ENCODE data around the gene FRMD7.
A peak's percentile ranks its signal among the peaks of the same experiment; 100 is the strongest.
"Not testable (repeated sequence)": the region's sequence is repeated elsewhere in the genome, so short reads cannot be mapped to it uniquely, and the experiment has no call there.

FRMD7 gene

GRCh38 chrX:132115792-132116191 is 12.0 kb downstream of the FRMD7 start:
- no peak for DNase-seq (ENCODE audit: low spot score in 2 of 2)

GRCh38 chrX:132114607-132115006 is 13.2 kb downstream of the FRMD7 start:
- Mint-ChIP-seq H3K36me3 (no peaks in the 10 kb centered on the region), H3K4me1 (no peaks in the 10 kb centered on the region), H3K9me3 (no peaks in the 10 kb centered on the region), H3K27ac (no peak overlapping the region), H3K4me3 (no peak overlapping the region)
- ATAC-seq (no peak), DNase-seq (ENCODE audit: low spot score in 2 of 2) (no peak)

More at GRCh38 chrX:132115792-132116191, 12.0 kb downstream of the FRMD7 start:
- H3K36me3 Mint-ChIP-seq, result no peaks in the 10 kb centered on the region
- H3K4me1 Mint-ChIP-seq, result no peaks in the 10 kb centered on the region
- H3K27ac Mint-ChIP-seq, result no peak overlapping the region
- ATAC-seq, result no peak
- no peaks in the 10 kb centered on the region for H3K9me3 Mint-ChIP-seq
- H3K4me3 Mint-ChIP-seq, result no peak overlapping the region

- Mint-ChIP-seq H3K9me3 (no peaks in the 10 kb centered on the region), H3K4me1 (no peaks in the 10 kb centered on the region), H3K27ac (no peak overlapping the region), H3K36me3 (no peaks in the 10 kb centered on the region), H3K4me3 (no peak overlapping the region)
- DNase-seq (ENCODE audit: low spot score in 2 of 2), result no peak
- no peak for ATAC-seq
Observed at GRCh38 chrX:132107291-132107690, 20.5 kb downstream of the FRMD7 start.

- Mint-ChIP-seq H3K4me1 (no peaks in the 10 kb centered on the region), H3K36me3 (no peaks in the 10 kb centered on the region), H3K4me3 (no peak overlapping the region), H3K9me3 (no peaks in the 10 kb centered on the region), H3K27ac (no peak overlapping the region)
- ATAC-seq (no peak), DNase-seq (ENCODE audit: low spot score in 2 of 2) (no peak)
Observed at GRCh38 chrX:132101799-132102198, 26.0 kb downstream of the FRMD7 start.

- DNase-seq (ENCODE audit: low spot score in 2 of 2), result no peak
- no peaks in the 10 kb centered on the region for H3K4me1 Mint-ChIP-seq
- H3K9me3 Mint-ChIP-seq, result no peaks in the 10 kb centered on the region
- no peak overlapping the region for H3K27ac Mint-ChIP-seq
- no peak for ATAC-seq
- H3K4me3 Mint-ChIP-seq, result no peak overlapping the region
- no peaks in the 10 kb centered on the region for H3K36me3 Mint-ChIP-seq
Observed at GRCh38 chrX:132101206-132101605, 26.6 kb downstream of the FRMD7 start.

GRCh38 chrX:132098704-132099103 is 29.1 kb downstream of the FRMD7 start:
- H3K27ac Mint-ChIP-seq, H3K9me3 Mint-ChIP-seq, ATAC-seq: not testable (repeated sequence)

GRCh38 chrX:132094164-132094563 is 33.7 kb downstream of the FRMD7 start:
- Mint-ChIP-seq H3K27ac (no peak overlapping the region), H3K9me3 (no peaks in the 10 kb centered on the region), H3K4me1 (no peaks in the 10 kb centered on the region), H3K4me3 (no peak overlapping the region), H3K36me3 (no peaks in the 10 kb centered on the region)
- no peak for ATAC-seq
- no peak for DNase-seq (ENCODE audit: low spot score in 2 of 2)

More at GRCh38 chrX:132098704-132099103, 29.1 kb downstream of the FRMD7 start:
- H3K4me3 Mint-ChIP-seq; DNase-seq (ENCODE audit: low spot score in 2 of 2); H3K4me1 Mint-ChIP-seq; H3K36me3 Mint-ChIP-seq: not testable (repeated sequence)

GRCh38 chrX:132093239-132093860 is 34.5 kb downstream of the FRMD7 start:
- H3K36me3 Mint-ChIP-seq, result no peaks in the 10 kb centered on the region

GRCh38 chrX:132092439-132093065 is 35.3 kb downstream of the FRMD7 start:
- H3K9me3 Mint-ChIP-seq, result no peaks in the 10 kb centered on the region
- ATAC-seq, result peak; percentile 74
- H3K4me1 Mint-ChIP-seq, result no peaks in the 10 kb centered on the region
- no peak overlapping the region for H3K27ac Mint-ChIP-seq
- no peaks in the 10 kb centered on the region for H3K36me3 Mint-ChIP-seq
- no peak overlapping the region for H3K4me3 Mint-ChIP-seq
- peak; percentile 3 to 51 for DNase-seq (ENCODE audit: low spot score in 2 of 2)

More at GRCh38 chrX:132093239-132093860, 34.5 kb downstream of the FRMD7 start:
- Mint-ChIP-seq H3K27ac (no peak overlapping the region), H3K4me1 (no peaks in the 10 kb centered on the region), H3K9me3 (no peaks in the 10 kb centered on the region), H3K4me3 (no peak overlapping the region)
- DNase-seq (ENCODE audit: low spot score in 2 of 2) (no peak), ATAC-seq (no peak)

GRCh38 chrX:132090403-132091159 is 37.2 kb downstream of the FRMD7 start:
- H3K9me3 Mint-ChIP-seq, result no peaks in the 10 kb centered on the region
- H3K27ac Mint-ChIP-seq, result no peak overlapping the region
- no peaks in the 10 kb centered on the region for H3K4me1 Mint-ChIP-seq
- H3K4me3 Mint-ChIP-seq, result no peak overlapping the region
- peak; percentile 45 for ATAC-seq
- no peaks in the 10 kb centered on the region for H3K36me3 Mint-ChIP-seq
- DNase-seq (ENCODE audit: low spot score in 2 of 2), result no peak

GRCh38 chrX:132088864-132089263 is 39.0 kb downstream of the FRMD7 start:
- DNase-seq (ENCODE audit: low spot score in 2 of 2), result no peak
- H3K27ac Mint-ChIP-seq, result no peak overlapping the region
- H3K36me3 Mint-ChIP-seq, result no peaks in the 10 kb centered on the region
- no peaks in the 10 kb centered on the region for H3K9me3 Mint-ChIP-seq
- no peaks in the 10 kb centered on the region for H3K4me1 Mint-ChIP-seq
- no peak overlapping the region for H3K4me3 Mint-ChIP-seq
- no peak for ATAC-seq

GRCh38 chrX:132086672-132087071 is 41.1 kb downstream of the FRMD7 start:
- no peak overlapping the region for H3K27ac Mint-ChIP-seq
- ATAC-seq (no peak), DNase-seq (ENCODE audit: low spot score in 2 of 2) (no peak)
- H3K4me1 Mint-ChIP-seq, result no peaks in the 10 kb centered on the region
- H3K9me3 Mint-ChIP-seq, result no peaks in the 10 kb centered on the region
- H3K36me3 Mint-ChIP-seq, result no peaks in the 10 kb centered on the region
- H3K4me3 Mint-ChIP-seq, result no peak overlapping the region

GRCh38 chrX:132085786-132086185 is 42.0 kb downstream of the FRMD7 start:
- H3K27ac Mint-ChIP-seq, result no peak overlapping the region
- no peak for ATAC-seq
- no peak overlapping the region for H3K4me3 Mint-ChIP-seq
- DNase-seq (ENCODE audit: low spot score in 2 of 2), result no peak
- H3K36me3 Mint-ChIP-seq, result no peaks in the 10 kb centered on the region
- no peaks in the 10 kb centered on the region for H3K9me3 Mint-ChIP-seq
- H3K4me1 Mint-ChIP-seq, result no peaks in the 10 kb centered on the region

- no peak for DNase-seq (ENCODE audit: low spot score in 2 of 2)
Observed at GRCh38 chrX:132077912-132078311, 49.9 kb downstream of the FRMD7 start.

GRCh38 chrX:132077414-132077813 is 50.4 kb downstream of the FRMD7 start:
- H3K27ac Mint-ChIP-seq, result no peak overlapping the region
- no peaks in the 10 kb centered on the region for H3K4me1 Mint-ChIP-seq
- peaks cover 31% of the 10 kb centered on the region for H3K36me3 Mint-ChIP-seq
- DNase-seq (ENCODE audit: low spot score in 2 of 2) (no peak), ATAC-seq (no peak)
- H3K9me3 Mint-ChIP-seq, result no peaks in the 10 kb centered on the region
- no peak overlapping the region for H3K4me3 Mint-ChIP-seq

More at GRCh38 chrX:132077912-132078311, 49.9 kb downstream of the FRMD7 start:
- no peak for ATAC-seq
- Mint-ChIP-seq H3K4me1 (no peaks in the 10 kb centered on the region), H3K36me3 (peaks cover 26% of the 10 kb centered on the region), H3K4me3 (no peak overlapping the region), H3K9me3 (no peaks in the 10 kb centered on the region), H3K27ac (no peak overlapping the region)

- Mint-ChIP-seq H3K4me1 (no peaks in the 10 kb centered on the region), H3K4me3 (no peak overlapping the region), H3K27ac (no peak overlapping the region), H3K36me3 (peaks cover 63% of the 10 kb centered on the region), H3K9me3 (no peaks in the 10 kb centered on the region)
- ATAC-seq, result no peak
- no peak for DNase-seq (ENCODE audit: low spot score in 2 of 2)
Observed at GRCh38 chrX:132071254-132071653, 56.6 kb downstream of the FRMD7 start.

Measured in stimulated activated effector memory CD8-positive, alpha-beta T cell treated with anti-CD3 and anti-CD28 coated beads, Interleukin-12 subunit alpha, Interleukin-12 subunit beta, amount 100 ng/mL, for 72 hours (primary cell).